Spleen (tissue), 7 donors: ENCODE results near the gene SUN5.

Experiments
- CTCF ChIP-seq, 11 experiments: fragments of 200-600 bp in 7 of 11; fragments of 450-650 bp in 4 of 11; sonication (generic) in 4 of 11; IDR thresholded peaks in 8 of 11; conservative IDR thresholded peaks in 3 of 11; 1 replicate in 7 of 11; 2 replicates in 4 of 11; pipeline versions ENCODE4 v1.4.0 to v1.8.0; 2016 to 2021; ENCODE audit warnings: antibody characterized with exemption in 11 of 11, inconsistent platforms in 4 of 11, mild to moderate bottlenecking in 1 of 11
- POLR2A ChIP-seq, 3 donors: fragments of 450-650 bp; IDR thresholded peaks; one replicate each; pipeline ENCODE4 v1.5.1; 2017; ENCODE audit warnings: antibody characterized with exemption in 3 of 3, mild to moderate bottlenecking in 1 of 3
- donor health status: DM: no; HTN: no; CAD: no; lungs with moderate emphysema.
- donor health status: DM: no; HTN: no; CAD: no.
- donor health status: DM: no; HTN: no; CAD: no.

GRCh38 chr20:32990426-32990825 lies 13.8 kb downstream of the SUN5 start:
- TF ChIP-seq CTCF (IDR thresholded peaks at IDR 0.05 in 8 of 11, conservative IDR thresholded peaks at IDR 0.05 in 3 of 11) (no peak), POLR2A (IDR thresholded peaks at IDR 0.05) (no peak)
